PFSK-1 (cell line): Measurements from ENCODE around the gene FGF19.

Experiments
- POLR2AphosphoS5 ChIP-seq: IDR thresholded peaks from 2 replicates; pipeline ENCODE4 v1.6.1; 2012; ENCODE audit warnings: low read depth, mild to moderate bottlenecking, control low read depth, low read length, moderate library complexity
- REST ChIP-seq, 2 experiments: IDR thresholded peaks; 2 replicates each; pipeline versions ENCODE4 v1.6.1 to v1.8.0; 2011 to 2012; ENCODE audit warnings: low read depth in 2 of 2, low read length in 2 of 2, control low read depth in 1 of 2, inconsistent platforms in 1 of 2, mild to moderate bottlenecking in 1 of 2, moderate library complexity in 1 of 2; ENCODE audit not compliant: insufficient read depth in 1 of 2
- TAF1 ChIP-seq: IDR thresholded peaks from 2 replicates; pipeline ENCODE4 v1.6.1; 2012; ENCODE audit warnings: low read length, control low read depth, borderline replicate concordance; ENCODE audit not compliant: insufficient read depth

GRCh38 chr11:69682681-69683326, 21.0 kb downstream of the FGF19 start:
- TF ChIP-seq POLR2AphosphoS5 (no peak), TAF1 (no peak), REST (IDR thresholded peaks at IDR 0.05; ENCODE audit: insufficient read depth in 1 of 2, low read depth in 2 of 2, low read length in 2 of 2) (no peak)
